GM12878 (cell line): ENCODE data around the gene ODC1. TPM values are rescaled to one million over a fixed set of nuclear protein-coding genes. Genes with fewer than 3 reads are reported as not detected.

Experiments
- CHD2 ChIP-seq: IDR thresholded peaks from 2 replicates; pipeline ENCODE4 v1.6.1; 2011; ENCODE audit warnings: low read depth, low read length, improper control_type of control experiment, borderline replicate concordance
- EP300 ChIP-seq, 2 experiments: fragments of 150-350 bp in 1 of 2; IDR thresholded peaks; 2 replicates each; pipeline ENCODE4 v1.6.1; 2011 to 2012; ENCODE audit warnings: low read depth in 2 of 2, low read length in 2 of 2, borderline replicate concordance in 1 of 2, improper control_type of control experiment in 1 of 2, inconsistent platforms in 1 of 2; ENCODE audit not compliant: control insufficient read depth in 1 of 2
- MLLT1 ChIP-seq: fragments of 450-650 bp; IDR thresholded peaks from 2 replicates; pipeline ENCODE4 v1.6.1; 2016; ENCODE audit warnings: mild to moderate bottlenecking
- PBX3 ChIP-seq: IDR thresholded peaks from 2 replicates; pipeline ENCODE4 v1.6.1; 2011; ENCODE audit warnings: mild to moderate bottlenecking, low read depth, low read length, moderate library complexity; ENCODE audit not compliant: insufficient replicate concordance
- SMARCA5 ChIP-seq: fragments of 450-650 bp; IDR thresholded peaks from 2 replicates; pipeline ENCODE4 v1.6.1; 2017; ENCODE audit warnings: mild to moderate bottlenecking
- TBL1XR1 ChIP-seq: IDR thresholded peaks from 2 replicates; pipeline ENCODE4 v1.6.1; 2012; ENCODE audit warnings: low read depth, low read length, improper control_type of control experiment
- USF2 ChIP-seq: IDR thresholded peaks from 2 replicates; pipeline ENCODE4 v1.6.1; 2011; ENCODE audit warnings: low read depth, low read length, improper control_type of control experiment, borderline replicate concordance
- ZBTB4 ChIP-seq: fragments of 450-650 bp; formaldehyde crosslinking; IDR thresholded peaks from 2 replicates; pipeline ENCODE4 v1.4.0; 2022; ENCODE audit warnings: mild to moderate bottlenecking, moderate library complexity
- ZNF207 ChIP-seq: fragments of 450-650 bp; IDR thresholded peaks from 2 replicates; pipeline ENCODE4 v1.6.1; 2014; ENCODE audit warnings: antibody characterized with exemption, mild to moderate bottlenecking, borderline replicate concordance
- ZNF687 ChIP-seq: fragments of 450-650 bp; IDR thresholded peaks from 2 replicates; pipeline ENCODE4 v1.6.1; 2017; ENCODE audit warnings: mild to moderate bottlenecking, moderate library complexity
- polyA plus RNA-seq, 11 experiments: library from polyadenylated mRNA; depleted of rRNA in 4 of 11; unstranded in 6 of 11; stranded (reverse) in 5 of 11; fragments of >200 nt; fragmentation: Nextera tagmentation in 4 of 11; fragmentation: Illumina TruSeq in 1 of 11; extraction: Ambion mirVana in 4 of 11; extraction: Trizol in 1 of 11; gene quantifications; 1 replicate in 1 of 11; 2 replicates in 10 of 11; pipeline versions ENCODE4 v1.2.1 to v1.2.3, GENCODE V29; 2011 to 2016; ENCODE audit warnings: inconsistent platforms in 2 of 11, missing spikeins in 2 of 11, low read depth in 1 of 11
- total RNA-seq, 4 experiments: library from RNA; depleted of rRNA in 3 of 4; stranded (reverse); fragments of >200 nt in 3 of 4; fragmentation: Illumina TruSeq in 1 of 4; extraction: Trizol in 1 of 4; gene quantifications; 2 replicates each; pipeline versions ENCODE4 v1.2.1 to v1.2.3, GENCODE V29; 2013 to 2021

ODC1 gene
- total and polyA plus RNA-seq, 10 of the 15 experiments (the other 5 are each of a cell fraction or from before 2014, with no cell fraction given), result 68.5 to 441 (median 340) TPM

- TF ChIP-seq ZBTB4 (no peak), EP300 (IDR thresholded peaks at IDR 0.05; ENCODE audit: borderline replicate concordance in 1 of 2, control insufficient read depth in 1 of 2, low read depth in 2 of 2, low read length in 2 of 2) (no peak), CHD2 (no peak), USF2 (peak; percentile 64), SMARCA5 (no peak), ZNF207 (peak; percentile 91), PBX3 (peak; percentile 33), ZNF687 (peak; percentile 97), MLLT1 (0 out of 2 replicates have a peak, but pooled peaks have one; percentile 54), TBL1XR1 (no peak)
Observed at GRCh38 chr2:10448576-10449485, 704 bp upstream of the ODC1 start (continued).
